ENCODE data around the gene ZFYVE19. TPM values are rescaled to one million over a fixed set of nuclear protein-coding genes. Genes with fewer than 3 reads are reported as not detected.

The ZFYVE19 gene
- total RNA-seq, 1 experiment from 2014 or later = 27.8 TPM

GRCh38 chr15:40796041-40796440 lies 10.8 kb upstream of the ZFYVE19 start:
- no peaks in the 10 kb centered on the region for H3K9me3 ChIP-seq
- H3K4me3 ChIP-seq = no peak overlapping the region
- no peak for DNase-seq
- no peaks in the 10 kb centered on the region for H3K27me3 ChIP-seq
- H3K36me3 ChIP-seq = peaks cover 13% of the 10 kb centered on the region

- no peak overlapping the region for H3K4me3 ChIP-seq
- H3K36me3 ChIP-seq = peaks cover 8% of the 10 kb centered on the region
- no peak for DNase-seq
- no peaks in the 10 kb centered on the region for H3K9me3 ChIP-seq
- H3K27me3 ChIP-seq = no peaks in the 10 kb centered on the region
These were observed 10.4 kb upstream of the ZFYVE19 start for GRCh38 chr15:40796512-40796911.

GRCh38 chr15:40799523-40799922 lies 7.4 kb upstream of the ZFYVE19 start:
- H3K9me3 ChIP-seq = no peaks in the 10 kb centered on the region
- no peak overlapping the region for H3K4me3 ChIP-seq
- no peaks in the 10 kb centered on the region for H3K27me3 ChIP-seq
- DNase-seq = no peak
- H3K36me3 ChIP-seq = no peaks in the 10 kb centered on the region

GRCh38 chr15:40803076-40803475 lies 3.8 kb upstream of the ZFYVE19 start:
- no peaks in the 10 kb centered on the region for H3K9me3 ChIP-seq
- no peak for DNase-seq
- H3K36me3 ChIP-seq = no peaks in the 10 kb centered on the region
- H3K4me3 ChIP-seq = no peak overlapping the region
- no peaks in the 10 kb centered on the region for H3K27me3 ChIP-seq

- no peaks in the 10 kb centered on the region for H3K27me3 ChIP-seq
- no peaks in the 10 kb centered on the region for H3K36me3 ChIP-seq
- DNase-seq = no peak
- no peaks in the 10 kb centered on the region for H3K9me3 ChIP-seq
- no peak overlapping the region for H3K4me3 ChIP-seq
These were observed 3.2 kb upstream of the ZFYVE19 start for GRCh38 chr15:40803688-40804087.

GRCh38 chr15:40806672-40807027 lies 239 bp upstream of the ZFYVE19 start:
- Histone ChIP-seq H3K27me3 (no peaks in the 10 kb centered on the region), H3K4me3 (peak overlapping the region; percentile 98), H3K9me3 (no peaks in the 10 kb centered on the region), H3K36me3 (no peaks in the 10 kb centered on the region)
- DNase-seq = no peak

- H3K4me3 ChIP-seq = peak overlapping the region; percentile 98
- H3K36me3 ChIP-seq = no peaks in the 10 kb centered on the region
- H3K27me3 ChIP-seq = no peaks in the 10 kb centered on the region
- no peaks in the 10 kb centered on the region for H3K9me3 ChIP-seq
- DNase-seq = no peak
These were observed 1.1 kb downstream of the ZFYVE19 start for GRCh38 chr15:40807888-40808461.

GRCh38 chr15:40808861-40809450 lies 2.1 kb downstream of the ZFYVE19 start:
- H3K27me3 ChIP-seq = no peaks in the 10 kb centered on the region
- no peaks in the 10 kb centered on the region for H3K36me3 ChIP-seq
- no peaks in the 10 kb centered on the region for H3K9me3 ChIP-seq
- no peak overlapping the region for H3K4me3 ChIP-seq
- DNase-seq = no peak

GRCh38 chr15:40812721-40813425 lies 6.0 kb downstream of the ZFYVE19 start:
- Histone ChIP-seq H3K27me3 (no peaks in the 10 kb centered on the region), H3K9me3 (no peaks in the 10 kb centered on the region), H3K36me3 (no peaks in the 10 kb centered on the region), H3K4me3 (no peak overlapping the region)
- DNase-seq = no peak

GRCh38 chr15:40815042-40815698 lies 8.3 kb downstream of the ZFYVE19 start:
- no peak for DNase-seq
- Histone ChIP-seq H3K4me3 (no peak overlapping the region), H3K36me3 (no peaks in the 10 kb centered on the region), H3K27me3 (no peaks in the 10 kb centered on the region), H3K9me3 (no peaks in the 10 kb centered on the region)

GRCh38 chr15:40819048-40819447 lies 12.2 kb downstream of the ZFYVE19 start:
- no peaks in the 10 kb centered on the region for H3K27me3 ChIP-seq
- no peak for DNase-seq
- H3K4me3 ChIP-seq = no peak overlapping the region
- H3K36me3 ChIP-seq = no peaks in the 10 kb centered on the region
- H3K9me3 ChIP-seq = no peaks in the 10 kb centered on the region

- no peaks in the 10 kb centered on the region for H3K9me3 ChIP-seq
- H3K4me3 ChIP-seq = no peak overlapping the region
- no peaks in the 10 kb centered on the region for H3K36me3 ChIP-seq
- H3K27me3 ChIP-seq = no peaks in the 10 kb centered on the region
- no peak for DNase-seq
These were observed 14.3 kb downstream of the ZFYVE19 start for GRCh38 chr15:40821195-40821594.

GRCh38 chr15:40823572-40824343 lies 16.9 kb downstream of the ZFYVE19 start:
- no peaks in the 10 kb centered on the region for H3K9me3 ChIP-seq

GRCh38 chr15:40825661-40826422 lies 19.0 kb downstream of the ZFYVE19 start:
- Histone ChIP-seq H3K27me3 (no peaks in the 10 kb centered on the region), H3K4me3 (no peak overlapping the region), H3K9me3 (no peaks in the 10 kb centered on the region), H3K36me3 (no peaks in the 10 kb centered on the region)
- peak; percentile 50 for DNase-seq

More at GRCh38 chr15:40823572-40824343, 16.9 kb downstream of the ZFYVE19 start:
- no peaks in the 10 kb centered on the region for H3K36me3 ChIP-seq
- H3K27me3 ChIP-seq = no peaks in the 10 kb centered on the region
- H3K4me3 ChIP-seq = no peak overlapping the region
- no peak for DNase-seq

- no peak for DNase-seq
- no peak overlapping the region for H3K4me3 ChIP-seq
- no peaks in the 10 kb centered on the region for H3K9me3 ChIP-seq
- no peaks in the 10 kb centered on the region for H3K27me3 ChIP-seq
- H3K36me3 ChIP-seq = no peaks in the 10 kb centered on the region
These were observed 19.7 kb downstream of the ZFYVE19 start for GRCh38 chr15:40826423-40827075.

Measured in MG63 (cell line).